GM18909 (cell line): Measurements from ENCODE around the gene EMC8.
"Not testable (repeated sequence)": the region's sequence is repeated elsewhere in the genome, so short reads cannot be mapped to it uniquely, and the experiment has no call there.

Experiments used
- ATAC-seq: cut with Tn5 transposase; IDR thresholded peaks from one replicate; pipeline ENCODE4 v1.9.1; 2021; ENCODE audit warnings: mild to moderate bottlenecking; ENCODE audit not compliant: unreplicated experiment, poor library complexity

Gene EMC8

GRCh38 chr16:85799497-85800320 lies at the start of gene EMC8, which contains the start of gene COX4I1:
TSS of gene EMC8 (minus strand) at chr16:85799544. CDS start at chr16:85799295, 249 bp downstream.
TSS of gene COX4I1 (plus strand) at chr16:85799695. CDS start at chr16:85801206, 1,511 bp downstream.
- ATAC-seq: peak; percentile 85

GRCh38 chr16:85848986-85849385 lies 49.6 kb upstream of the EMC8 start:
- no peak for ATAC-seq

- ATAC-seq: no peak
Observed at GRCh38 chr16:85847681-85848601, 48.6 kb upstream of the EMC8 start.

GRCh38 chr16:85847036-85847435 lies 47.7 kb upstream of the EMC8 start:
- no peak for ATAC-seq

- no peak for ATAC-seq
Observed at GRCh38 chr16:85846461-85846860, 47.1 kb upstream of the EMC8 start.

- no peak for ATAC-seq
Observed at GRCh38 chr16:85845266-85845665, 45.9 kb upstream of the EMC8 start.

GRCh38 chr16:85844786-85845185 lies 45.4 kb upstream of the EMC8 start:
- ATAC-seq: no peak

GRCh38 chr16:85844169-85844481 lies 44.8 kb upstream of the EMC8 start:
- no peak for ATAC-seq

- no peak for ATAC-seq
Observed at GRCh38 chr16:85843471-85844168, 44.3 kb upstream of the EMC8 start.

GRCh38 chr16:85842848-85843247 lies 43.5 kb upstream of the EMC8 start:
- no peak for ATAC-seq

GRCh38 chr16:85842435-85842834 lies 43.1 kb upstream of the EMC8 start:
- ATAC-seq: no peak

- no peak for ATAC-seq
Observed at GRCh38 chr16:85840801-85841200, 41.5 kb upstream of the EMC8 start.

GRCh38 chr16:85840395-85840794 lies 41.1 kb upstream of the EMC8 start:
- ATAC-seq: no peak

GRCh38 chr16:85839681-85840240 lies 40.4 kb upstream of the EMC8 start:
- no peak for ATAC-seq

- no peak for ATAC-seq
Observed at GRCh38 chr16:85838876-85839585, 39.7 kb upstream of the EMC8 start.

- no peak for ATAC-seq
Observed at GRCh38 chr16:85838381-85838780, 39.0 kb upstream of the EMC8 start.

- not testable (repeated sequence) for ATAC-seq
Observed at GRCh38 chr16:85837654-85838053, 38.3 kb upstream of the EMC8 start.

- no peak for ATAC-seq
Observed at GRCh38 chr16:85836706-85837582, 37.6 kb upstream of the EMC8 start.
